Measurements from ENCODE around the gene GAB2.
"Not testable (repeated sequence)": the region's sequence is repeated elsewhere in the genome, so short reads cannot be mapped to it uniquely, and the experiment has no call there.

The GAB2 gene

DNA sequence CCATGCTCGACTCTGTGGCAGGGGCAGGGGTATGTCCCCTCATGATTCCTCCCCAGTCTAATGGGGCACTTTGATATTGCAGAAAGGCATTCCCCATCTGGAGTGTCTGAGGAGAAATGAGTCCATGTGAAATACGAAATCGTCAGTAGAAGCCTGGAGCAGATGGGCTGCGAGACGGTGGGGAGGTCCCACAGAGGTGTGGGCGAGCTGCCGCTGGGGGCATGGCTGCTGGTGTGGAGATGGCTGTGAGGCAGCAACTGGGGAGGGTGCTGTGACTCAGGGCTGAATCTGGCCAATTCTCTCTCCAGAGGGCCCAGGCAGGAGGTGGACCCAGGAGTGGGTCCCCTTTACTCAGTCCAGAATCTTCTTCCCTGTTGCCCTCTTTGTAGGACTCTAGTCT is 240.4 kb downstream of the GAB2 start:
- no peak overlapping the region for H3K27ac Mint-ChIP-seq
- H3K27me3 Mint-ChIP-seq: no peaks in the 10 kb centered on the region
- no peaks in the 10 kb centered on the region for H3K9me3 Mint-ChIP-seq
- H3K4me1 Mint-ChIP-seq (ENCODE audit: low read depth): peaks cover 13% of the 10 kb centered on the region
- no peak overlapping the region for H3K4me3 Mint-ChIP-seq
- H3K36me3 Mint-ChIP-seq (ENCODE audit: low read depth): peaks cover 61% of the 10 kb centered on the region
- DNase-seq: no peak

DNA sequence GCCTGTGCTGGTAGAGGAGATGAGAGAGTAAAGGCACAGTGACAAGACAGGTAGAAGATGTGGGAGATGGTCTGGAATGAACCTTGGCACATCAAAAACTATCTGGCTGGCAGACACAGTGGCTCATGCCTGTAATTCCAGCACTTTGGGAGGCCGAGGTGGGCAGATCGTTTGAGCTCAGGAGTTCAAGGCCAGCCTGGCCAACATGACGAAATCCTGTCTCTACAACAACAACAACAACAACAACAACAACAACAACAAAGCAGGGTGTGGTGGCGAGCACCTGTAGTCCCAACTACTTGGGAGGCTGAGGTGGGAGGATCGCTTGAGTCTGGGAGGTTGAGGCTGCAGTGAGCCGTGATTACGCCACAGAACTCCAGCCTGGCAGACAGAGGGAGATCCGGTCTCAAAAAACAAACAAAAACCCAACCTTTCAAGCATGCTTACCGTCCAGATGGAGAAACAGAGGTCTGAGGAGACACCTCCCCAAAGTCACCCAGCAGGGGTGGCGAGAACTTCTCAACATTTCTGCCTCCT is 240.9 kb downstream of the GAB2 start:
- H3K4me1 Mint-ChIP-seq (ENCODE audit: low read depth): peaks cover 13% of the 10 kb centered on the region
- peaks cover 59% of the 10 kb centered on the region for H3K36me3 Mint-ChIP-seq (ENCODE audit: low read depth)
- no peak overlapping the region for H3K27ac Mint-ChIP-seq
- no peak overlapping the region for H3K4me3 Mint-ChIP-seq
- H3K27me3 Mint-ChIP-seq: no peaks in the 10 kb centered on the region
- H3K9me3 Mint-ChIP-seq: no peaks in the 10 kb centered on the region
- no peak for DNase-seq

DNA sequence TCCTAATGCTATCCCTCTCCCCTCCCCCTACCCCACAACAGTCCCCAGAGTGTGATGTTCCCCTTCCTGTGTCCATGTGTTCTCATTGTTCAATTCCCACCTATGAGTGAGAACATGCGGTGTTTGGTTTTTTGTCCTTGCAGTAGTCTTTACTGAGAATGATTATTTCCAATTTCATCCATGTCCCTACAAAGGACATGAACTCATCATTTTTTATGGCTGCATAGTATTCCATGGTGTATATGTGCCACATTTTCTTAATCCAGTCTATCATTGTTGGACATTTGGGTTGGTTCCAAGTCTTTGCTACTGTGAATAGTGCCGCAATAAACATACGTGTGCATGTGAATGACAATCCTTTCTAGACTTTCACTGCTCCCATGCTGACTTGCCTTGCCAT is 241.8 kb downstream of the GAB2 start:
- H3K36me3 Mint-ChIP-seq (ENCODE audit: low read depth): peaks cover 57% of the 10 kb centered on the region
- H3K4me1 Mint-ChIP-seq (ENCODE audit: low read depth); DNase-seq; H3K9me3 Mint-ChIP-seq; H3K27ac Mint-ChIP-seq; H3K27me3 Mint-ChIP-seq; H3K4me3 Mint-ChIP-seq: not testable (repeated sequence)

DNA sequence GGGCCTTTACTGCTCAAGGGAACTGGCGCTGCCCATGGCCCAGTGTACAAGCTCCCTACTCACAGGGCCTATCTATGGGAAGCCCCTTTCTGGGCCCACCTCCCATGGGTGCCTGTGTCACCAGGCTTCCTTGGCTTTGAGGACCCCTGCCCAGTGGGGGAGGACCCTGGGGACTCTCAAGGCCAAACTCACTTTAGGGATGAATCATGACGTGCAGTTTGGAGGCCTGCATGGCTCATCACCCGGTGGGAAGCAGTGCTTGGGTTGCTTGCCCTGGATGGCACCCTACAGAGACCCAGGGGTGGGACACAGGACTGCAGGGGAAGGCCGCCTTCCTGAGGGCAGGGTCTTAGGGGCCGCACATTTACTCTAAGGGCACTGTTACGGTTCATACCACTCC is 245.7 kb downstream of the GAB2 start:
- peaks cover 41% of the 10 kb centered on the region for H3K36me3 Mint-ChIP-seq (ENCODE audit: low read depth)
- no peak for DNase-seq
- H3K4me3 Mint-ChIP-seq: no peak overlapping the region
- no peak overlapping the region for H3K27ac Mint-ChIP-seq
- no peaks in the 10 kb centered on the region for H3K27me3 Mint-ChIP-seq
- no peaks in the 10 kb centered on the region for H3K4me1 Mint-ChIP-seq (ENCODE audit: low read depth)
- H3K9me3 Mint-ChIP-seq: no peaks in the 10 kb centered on the region

DNA sequence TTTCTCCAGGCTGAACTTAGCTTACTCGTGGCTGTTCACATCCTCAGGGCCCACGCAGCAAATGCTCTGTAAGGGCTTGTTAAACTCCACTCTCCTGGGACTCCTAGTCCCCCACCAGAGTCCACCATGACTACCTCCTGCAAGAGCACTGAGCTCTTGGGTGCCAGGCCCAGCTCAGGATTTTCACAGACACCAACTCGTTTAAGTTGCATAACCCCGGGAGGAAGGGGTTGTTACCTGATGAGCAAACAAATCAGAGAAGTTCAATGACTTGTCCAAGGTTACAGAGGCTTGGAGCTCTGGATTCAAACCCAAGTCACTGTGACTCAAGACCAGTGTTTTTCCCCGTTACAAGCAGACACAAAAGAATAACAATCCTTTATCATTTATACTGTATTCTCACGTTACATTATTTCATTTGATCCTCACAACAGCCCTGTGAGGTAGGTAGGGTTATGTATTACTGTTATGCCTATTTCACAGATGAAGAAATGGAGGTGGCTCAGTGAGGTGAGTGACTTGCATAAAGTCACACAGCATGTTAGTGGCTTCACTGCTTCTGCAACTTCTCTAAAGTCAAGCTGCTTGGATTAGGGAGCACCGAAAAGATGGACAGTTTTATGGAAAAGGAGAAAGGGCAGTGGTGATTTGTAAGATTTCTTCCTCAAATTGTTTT is 246.6 kb downstream of the GAB2 start:
- DNase-seq: no peak
- H3K9me3 Mint-ChIP-seq: no peaks in the 10 kb centered on the region
- no peaks in the 10 kb centered on the region for H3K4me1 Mint-ChIP-seq (ENCODE audit: low read depth)
- H3K27ac Mint-ChIP-seq: no peak overlapping the region
- H3K36me3 Mint-ChIP-seq (ENCODE audit: low read depth): peaks cover 31% of the 10 kb centered on the region
- H3K27me3 Mint-ChIP-seq: no peaks in the 10 kb centered on the region
- no peak overlapping the region for H3K4me3 Mint-ChIP-seq

DNA sequence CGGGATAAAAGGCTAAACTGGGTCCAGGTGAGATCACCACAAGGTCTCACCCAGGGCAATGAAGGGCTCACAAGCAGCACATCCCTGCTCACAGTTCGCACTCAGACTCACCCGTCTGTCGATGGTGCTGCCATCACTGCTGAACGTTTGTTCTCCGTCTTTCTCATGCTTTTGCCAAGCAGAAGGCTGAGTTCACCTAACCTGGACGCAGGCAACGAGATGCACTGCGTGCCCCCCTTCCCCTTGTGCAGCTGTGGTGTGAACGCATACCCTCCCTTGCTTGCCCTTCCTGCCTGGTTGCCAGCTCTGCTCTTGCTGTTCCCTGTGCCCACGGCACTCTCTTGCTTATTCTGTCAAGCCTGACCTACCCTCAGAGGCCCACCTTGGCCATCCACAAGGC is 247.2 kb downstream of the GAB2 start:
- no peak overlapping the region for H3K27ac Mint-ChIP-seq
- DNase-seq: no peak
- H3K27me3 Mint-ChIP-seq: no peaks in the 10 kb centered on the region
- H3K4me3 Mint-ChIP-seq: no peak overlapping the region
- H3K36me3 Mint-ChIP-seq (ENCODE audit: low read depth): peaks cover 31% of the 10 kb centered on the region
- H3K4me1 Mint-ChIP-seq (ENCODE audit: low read depth): no peaks in the 10 kb centered on the region
- no peaks in the 10 kb centered on the region for H3K9me3 Mint-ChIP-seq

DNA sequence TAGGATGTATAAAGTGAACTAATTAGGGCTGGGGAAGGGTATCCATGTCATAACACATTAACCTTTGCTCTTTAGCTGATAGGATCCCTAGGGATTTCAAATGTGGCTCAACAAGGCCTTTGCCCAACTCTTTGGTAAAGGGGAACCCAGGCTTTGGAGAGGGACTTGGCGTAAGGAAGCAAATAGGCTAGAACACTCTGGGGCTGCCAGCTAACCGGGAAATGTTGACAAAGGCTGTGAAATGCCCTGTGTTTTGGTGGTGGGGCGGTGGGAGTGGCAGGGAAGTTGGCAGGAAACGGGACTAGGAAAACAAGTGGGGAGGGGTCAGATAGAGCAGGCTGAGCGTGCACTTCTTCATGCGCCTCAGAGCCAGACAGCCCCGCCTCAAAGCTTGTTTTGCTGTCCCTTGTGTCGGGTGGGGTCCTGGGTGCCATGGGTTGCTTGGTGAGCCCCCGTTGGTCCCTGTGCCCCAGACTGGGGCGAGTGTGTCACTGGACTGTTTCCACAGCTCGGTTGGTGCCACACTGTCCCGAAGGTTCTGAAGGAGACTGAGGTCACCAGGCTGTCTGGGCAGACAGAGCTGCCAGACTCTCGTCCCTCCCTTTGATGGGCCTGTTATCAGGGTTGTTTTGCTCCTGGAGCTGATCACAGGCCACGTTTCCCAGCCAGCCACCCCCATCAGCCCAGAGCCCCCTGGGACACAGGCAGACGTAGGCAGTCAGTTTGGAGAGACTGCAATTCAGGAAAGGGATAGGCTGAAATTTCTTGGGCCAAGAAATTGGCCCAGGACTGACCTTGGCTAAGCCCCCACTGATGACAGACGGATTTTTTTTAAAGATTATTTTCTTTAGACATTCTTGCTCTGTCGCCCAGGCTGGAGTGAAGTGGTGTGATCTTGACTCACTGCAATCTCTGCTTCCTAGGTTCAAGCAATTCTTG is 248.8 kb downstream of the GAB2 start:
- Mint-ChIP-seq H3K4me3 (no peak overlapping the region), H3K27me3 (no peaks in the 10 kb centered on the region), H3K27ac (no peak overlapping the region), H3K9me3 (no peaks in the 10 kb centered on the region), H3K36me3 (ENCODE audit: low read depth) (peaks cover 21% of the 10 kb centered on the region), H3K4me1 (ENCODE audit: low read depth) (no peaks in the 10 kb centered on the region)
- DNase-seq: no peak

DNA sequence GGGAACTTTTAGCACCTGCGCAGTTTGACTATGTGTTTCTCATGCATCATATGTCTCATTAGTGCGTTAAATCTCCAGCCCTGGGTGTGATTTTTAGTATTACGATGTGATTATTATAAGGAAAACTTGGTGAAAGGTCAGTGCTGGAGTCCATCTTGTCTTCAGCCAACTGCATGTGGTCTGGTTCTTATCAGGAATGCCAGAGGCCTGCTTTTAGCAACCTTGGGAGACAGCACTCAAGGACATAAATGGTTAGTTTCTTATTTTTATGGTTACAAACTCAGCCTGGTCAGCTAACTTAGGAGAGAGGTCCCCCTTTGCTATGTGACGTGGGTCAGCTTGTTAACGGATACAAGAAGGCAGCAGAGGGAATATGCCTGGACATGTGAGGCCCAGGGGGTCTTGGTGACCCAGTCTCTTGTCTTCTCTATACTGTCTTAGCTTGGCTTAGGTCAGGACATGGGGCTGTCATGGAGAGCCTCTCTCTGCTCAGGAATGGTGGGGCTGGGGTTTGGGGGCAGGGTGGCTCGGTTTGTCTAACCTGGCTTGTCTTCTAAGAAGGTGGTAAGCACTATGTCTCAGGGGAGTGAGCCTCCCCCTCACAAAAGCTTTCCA is 250.7 kb downstream of the GAB2 start:
- no peaks in the 10 kb centered on the region for H3K9me3 Mint-ChIP-seq
- H3K4me1 Mint-ChIP-seq (ENCODE audit: low read depth): no peaks in the 10 kb centered on the region
- H3K4me3 Mint-ChIP-seq: no peak overlapping the region
- peaks cover 4% of the 10 kb centered on the region for H3K36me3 Mint-ChIP-seq (ENCODE audit: low read depth)
- H3K27me3 Mint-ChIP-seq: no peaks in the 10 kb centered on the region
- H3K27ac Mint-ChIP-seq: no peak overlapping the region
- no peak for DNase-seq
